Hippocampal formation (tissue), 2 donors: ENCODE measurements around the gene GNAI2.
A peak's percentile ranks its signal among the peaks of the same experiment; 100 is the strongest.
"Not testable (repeated sequence)": the region's sequence is repeated elsewhere in the genome, so short reads cannot be mapped to it uniquely, and the experiment has no call there.

Experiments used
- DNase-seq, 2 donors: peaks; one replicate each; lab custom pipeline; 2025; lab: John Stamatoyannopoulos, UW

Gene GNAI2

GRCh38 chr3:50264383-50264963, 28.5 kb downstream of the GNAI2 start:
- DNase-seq, result peak; percentile 71 to 86

GRCh38 chr3:50264964-50265485, 29.0 kb downstream of the GNAI2 start:
- no peak for DNase-seq

GRCh38 chr3:50265571-50265970, 29.6 kb downstream of the GNAI2 start:
- DNase-seq, result no peak

GRCh38 chr3:50266017-50266416, 30.0 kb downstream of the GNAI2 start:
- DNase-seq, result no peak

- no peak for DNase-seq
Observed at GRCh38 chr3:50266836-50267235, 30.8 kb downstream of the GNAI2 start.

- peak; percentile 35 to 74 for DNase-seq
Observed at GRCh38 chr3:50267280-50267913, 31.4 kb downstream of the GNAI2 start.

GRCh38 chr3:50268276-50268675, 32.3 kb downstream of the GNAI2 start:
- no peak for DNase-seq

- peak; percentile 38 to 66 for DNase-seq
Observed at GRCh38 chr3:50268703-50269451, 32.9 kb downstream of the GNAI2 start, which contains the start of gene SEMA3B. Gene SEMA3B, plus strand, starts transcription at chr3:50269147. Its CDS starts 94 bp downstream, at chr3:50269241.

GRCh38 chr3:50269460-50269859, 33.5 kb downstream of the GNAI2 start:
- DNase-seq, result no peak

- DNase-seq, result no peak
Observed at GRCh38 chr3:50269977-50270413, 34.0 kb downstream of the GNAI2 start.

- DNase-seq, result no peak
Observed at GRCh38 chr3:50270422-50271224, 34.6 kb downstream of the GNAI2 start.

GRCh38 chr3:50271314-50271936, 35.4 kb downstream of the GNAI2 start:
- DNase-seq, result no peak

GRCh38 chr3:50272538-50272910, 36.5 kb downstream of the GNAI2 start:
- not testable (repeated sequence) for DNase-seq

- peak; percentile 70 to 83 for DNase-seq
Observed at GRCh38 chr3:50272911-50273688, 37.1 kb downstream of the GNAI2 start.

- no peak for DNase-seq
Observed at GRCh38 chr3:50273689-50274065, 37.7 kb downstream of the GNAI2 start.

- peak in 1 of 2 donors; percentile 43 for DNase-seq
Observed at GRCh38 chr3:50274371-50275104, 38.5 kb downstream of the GNAI2 start.

GRCh38 chr3:50275141-50275995, 39.4 kb downstream of the GNAI2 start:
- no peak for DNase-seq

GRCh38 chr3:50275996-50276761, 40.2 kb downstream of the GNAI2 start:
- DNase-seq, result no peak
